Glomerular visceral epithelial cell (primary cell): ENCODE results near the gene SELENOV.
"Not testable (repeated sequence)": the region's sequence is repeated elsewhere in the genome, so short reads cannot be mapped to it uniquely, and the experiment has no call there.

Experiments
- DNase-seq: peaks from one replicate; pipeline ENCODE4 v3.0.0-alpha.2; 2016; ENCODE audit errors: extremely low spot score

SELENOV gene

GRCh38 chr19:39514840-39515550, at the start of gene SELENOV:
Gene SELENOV (plus strand): TSS chr19:39515139. CDS start chr19:39515213, 74 bp downstream.
- DNase-seq: peak; percentile 30

- no peak for DNase-seq
Measured at GRCh38 chr19:39465956-39466747, 48.8 kb upstream of the SELENOV start.

GRCh38 chr19:39467941-39468340, 47.0 kb upstream of the SELENOV start:
- DNase-seq: no peak

- DNase-seq: no peak
Measured at GRCh38 chr19:39469036-39469435, 45.9 kb upstream of the SELENOV start.

GRCh38 chr19:39469567-39469966, 45.4 kb upstream of the SELENOV start:
- no peak for DNase-seq

- DNase-seq: no peak
Measured at GRCh38 chr19:39470724-39471339, 44.1 kb upstream of the SELENOV start.

GRCh38 chr19:39471756-39472536, 43.0 kb upstream of the SELENOV start:
- DNase-seq: no peak

GRCh38 chr19:39472746-39473442, 42.0 kb upstream of the SELENOV start:
- no peak for DNase-seq

- no peak for DNase-seq
Measured at GRCh38 chr19:39473443-39473960, 41.4 kb upstream of the SELENOV start.

GRCh38 chr19:39474139-39474620, 40.8 kb upstream of the SELENOV start:
- peak; percentile 37 for DNase-seq

GRCh38 chr19:39475748-39476147, 39.2 kb upstream of the SELENOV start:
- no peak for DNase-seq

GRCh38 chr19:39479319-39479801, 35.6 kb upstream of the SELENOV start:
- not testable (repeated sequence) for DNase-seq

- DNase-seq: no peak
Measured at GRCh38 chr19:39479916-39480315, 35.0 kb upstream of the SELENOV start.

- DNase-seq: peak; percentile 95
Measured at GRCh38 chr19:39480337-39481228, 34.4 kb upstream of the SELENOV start, which contains the start of gene TIMM50. Gene TIMM50 (plus strand): TSS chr19:39480838. CDS start chr19:39480854, 16 bp downstream.

GRCh38 chr19:39481229-39481545, 33.8 kb upstream of the SELENOV start:
- DNase-seq: no peak

GRCh38 chr19:39481676-39482075, 33.3 kb upstream of the SELENOV start:
- no peak for DNase-seq

GRCh38 chr19:39483141-39483540, 31.8 kb upstream of the SELENOV start:
- DNase-seq: no peak

- no peak for DNase-seq
Measured at GRCh38 chr19:39489756-39490155, 25.2 kb upstream of the SELENOV start.

GRCh38 chr19:39492225-39492624, 22.7 kb upstream of the SELENOV start:
- no peak for DNase-seq

- no peak for DNase-seq
Measured at GRCh38 chr19:39492788-39493187, 22.2 kb upstream of the SELENOV start.
